LHCN-M2 (cell line): ENCODE measurements around the gene FILIP1L. TPM values are rescaled to one million over a fixed set of nuclear protein-coding genes. Genes with fewer than 3 reads are reported as not detected.
A peak's percentile ranks its signal among the peaks of the same experiment; 100 is the strongest.

Experiments used
- DNase-seq: peaks from one replicate; pipeline ENCODE4 v3.0.0-alpha.2; 2012; ENCODE audit warnings: low read depth
- total RNA-seq: library from RNA; depleted of rRNA; stranded (reverse); fragments of >200 nt; gene quantifications from 2 replicates; pipeline ENCODE4 v1.2.3, GENCODE V29; 2014

The FILIP1L gene
- total RNA-seq, 1 experiment from 2014 or later = 2.2 TPM

- no peak for DNase-seq
Measured at GRCh38 chr3:99872923-99873254, 241.4 kb downstream of the FILIP1L start.

DNA sequence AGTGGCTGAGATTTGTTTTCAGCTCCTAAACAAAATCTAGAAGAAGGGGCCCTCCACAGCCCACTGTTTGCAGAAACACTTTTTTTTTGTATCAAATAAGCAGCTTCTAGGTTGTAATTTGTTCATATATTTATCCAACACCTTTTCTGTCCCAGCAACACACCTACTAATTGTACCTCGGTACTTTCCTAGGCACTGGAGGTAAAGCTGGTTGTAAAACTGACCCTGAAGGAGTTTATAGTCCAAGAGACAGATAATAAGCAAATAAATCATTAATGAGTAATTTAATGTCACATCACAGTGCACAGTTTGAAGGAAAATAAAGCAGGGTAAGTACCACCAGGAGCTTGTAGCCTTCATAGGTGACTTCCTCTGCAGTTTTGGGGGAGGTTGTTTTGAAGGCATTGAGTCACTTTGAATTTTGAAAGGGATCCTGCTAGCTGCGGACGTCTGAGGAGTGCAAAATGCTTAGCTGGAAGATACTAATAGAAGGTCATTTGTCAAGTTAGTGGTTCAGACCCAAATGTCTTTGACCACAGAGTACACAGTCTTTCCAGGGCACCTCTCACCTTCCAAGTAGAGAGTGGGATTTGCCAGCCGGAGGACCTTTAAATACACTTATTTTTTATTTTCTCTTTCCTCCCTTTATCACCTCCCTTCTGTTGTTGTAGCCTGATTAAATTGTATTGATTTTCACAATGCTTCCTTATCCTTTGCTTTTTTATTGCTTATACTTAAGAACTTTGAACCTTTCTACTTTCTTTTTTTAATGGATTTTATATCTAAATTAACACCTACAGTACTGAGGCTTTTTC is 242.9 kb downstream of the FILIP1L start:
- no peak for DNase-seq

DNA sequence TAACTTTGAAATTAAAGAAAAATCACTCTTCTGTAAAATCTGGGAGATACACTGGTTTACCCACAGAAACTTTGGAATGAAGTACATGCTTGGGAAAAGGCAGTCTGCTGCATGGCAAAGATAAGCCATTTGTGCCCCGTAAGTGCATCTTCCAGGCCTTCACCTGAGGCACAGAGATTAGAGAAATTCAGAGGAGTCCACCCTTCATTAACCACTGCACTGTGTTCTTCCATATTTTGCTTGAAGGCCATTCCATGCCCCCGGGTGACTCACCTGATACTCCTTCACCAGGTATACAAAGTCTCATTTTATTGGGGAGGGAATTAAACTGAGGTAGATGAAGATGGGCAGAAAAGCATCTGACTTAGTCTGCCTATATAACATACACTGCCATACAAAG is 243.6 kb downstream of the FILIP1L start:
- no peak for DNase-seq

DNA sequence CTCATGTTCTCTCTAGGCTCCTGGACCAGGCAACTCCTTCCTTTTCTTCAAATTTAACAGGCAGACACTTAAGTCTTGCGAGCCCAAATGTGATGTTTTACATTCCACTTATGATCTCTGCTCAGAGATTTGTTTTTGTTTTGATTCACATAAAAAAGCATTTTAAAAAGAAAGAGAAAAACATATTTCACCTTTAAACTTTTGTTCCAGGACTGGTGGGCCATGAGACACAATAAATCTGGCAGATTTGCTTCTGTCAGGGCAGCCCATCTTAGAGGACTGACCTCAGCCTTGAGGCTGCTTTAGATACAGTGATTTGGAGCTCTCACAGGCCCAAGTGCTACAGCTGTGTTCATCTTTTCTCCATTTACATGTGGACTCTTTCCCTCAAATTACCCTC is 244.7 kb downstream of the FILIP1L start:
- DNase-seq = no peak

DNA sequence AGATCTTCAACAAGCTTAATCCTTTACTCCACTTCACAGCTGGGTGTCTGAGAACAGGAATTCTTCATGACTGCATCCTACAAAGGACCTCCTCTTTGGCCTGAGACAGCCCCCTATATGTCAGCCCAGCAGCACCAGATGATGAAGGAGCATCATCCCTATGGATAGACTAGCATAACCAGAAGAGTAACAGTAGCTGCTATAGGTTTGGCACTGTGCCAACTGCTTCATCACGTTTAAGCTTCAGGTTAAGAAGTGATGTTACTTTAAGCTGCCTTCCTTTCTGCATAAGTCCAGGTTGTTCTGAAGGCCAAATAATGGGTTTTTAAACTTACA is 246.0 kb downstream of the FILIP1L start:
- DNase-seq = no peak

DNA sequence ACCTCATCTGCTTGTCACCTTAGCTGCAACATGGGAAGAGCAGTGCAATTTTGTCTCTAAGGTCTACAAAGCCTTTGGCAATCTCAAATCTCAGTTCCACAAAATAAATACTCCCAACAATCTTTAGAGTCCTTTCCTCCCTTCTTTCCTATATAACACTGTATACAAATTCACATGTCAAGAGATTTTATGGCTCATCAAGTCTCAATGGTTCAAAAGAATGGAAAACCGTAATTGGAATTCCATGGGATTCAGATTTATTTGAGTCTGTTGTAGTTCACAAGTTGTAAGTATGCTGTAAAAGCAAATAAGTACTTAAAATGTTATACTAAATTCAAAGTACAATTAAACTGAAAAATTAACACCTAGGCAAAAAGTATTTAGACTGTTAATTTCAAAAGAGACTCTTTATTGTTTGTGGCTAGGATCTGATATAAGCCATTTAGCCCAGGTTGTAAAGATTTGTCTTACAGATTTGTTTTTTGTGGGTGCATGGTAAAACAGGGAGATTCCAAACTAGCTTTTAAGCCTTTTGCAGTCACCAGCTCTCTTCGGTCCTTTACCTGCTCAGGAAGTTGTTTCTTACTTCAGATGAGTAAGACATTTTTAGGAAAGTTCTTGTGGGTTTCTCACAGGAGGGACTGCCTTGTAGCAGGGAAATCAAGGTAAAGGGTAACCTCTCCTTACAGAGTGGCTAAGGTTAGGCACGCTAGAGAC is 246.5 kb downstream of the FILIP1L start:
- no peak for DNase-seq

GRCh38 chr3:99866261-99866761 is 248.0 kb downstream of the FILIP1L start:
- peak; percentile 89 for DNase-seq

- peak; percentile 48 for DNase-seq
Measured at GRCh38 chr3:99865321-99865720, 249.0 kb downstream of the FILIP1L start.

DNA sequence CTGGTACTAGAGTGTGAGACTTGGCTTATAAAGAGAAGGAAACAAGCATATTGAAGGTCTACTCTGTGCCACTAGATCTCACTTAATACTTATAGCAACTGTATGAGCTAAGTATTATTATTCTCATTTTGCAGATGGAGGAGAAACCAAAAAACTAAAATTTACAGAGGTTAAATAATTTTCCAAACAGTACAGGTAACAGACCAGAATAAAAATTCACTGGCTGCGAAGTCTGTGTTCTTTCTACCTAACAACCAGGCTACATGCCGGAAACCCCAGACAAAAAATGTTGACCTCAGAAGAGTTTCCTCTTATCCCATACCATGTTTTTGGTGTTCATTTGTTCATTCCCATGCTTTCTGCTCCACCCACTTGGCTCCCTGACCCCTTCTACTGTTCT is 250.0 kb downstream of the FILIP1L start:
- DNase-seq = no peak

DNA sequence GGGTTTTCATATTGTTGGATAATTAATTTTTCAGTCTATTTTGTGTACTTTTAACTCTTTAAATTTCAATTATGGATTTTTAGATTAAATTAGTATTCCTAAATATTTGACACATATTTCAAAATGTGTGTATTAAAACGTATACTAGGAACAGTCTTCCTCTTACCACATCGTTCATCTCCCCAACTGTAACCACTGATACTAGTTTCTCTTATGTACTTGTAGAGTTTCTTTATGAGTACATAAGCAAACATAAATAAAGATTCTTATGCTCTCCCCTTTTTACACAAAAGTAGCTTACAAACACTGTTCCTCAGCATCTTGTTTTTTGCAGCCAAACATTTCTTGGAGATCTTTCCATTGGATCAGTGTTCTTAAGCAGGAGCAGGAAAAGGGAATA is 250.7 kb downstream of the FILIP1L start:
- DNase-seq = no peak

GRCh38 chr3:99863002-99863401 is 251.3 kb downstream of the FILIP1L start:
- no peak for DNase-seq

GRCh38 chr3:99862208-99862607 is 252.1 kb downstream of the FILIP1L start:
- DNase-seq = peak; percentile 85

GRCh38 chr3:99861216-99861615 is 253.1 kb downstream of the FILIP1L start:
- no peak for DNase-seq

GRCh38 chr3:99859825-99860224 is 254.5 kb downstream of the FILIP1L start:
- peak; percentile 80 for DNase-seq

DNA sequence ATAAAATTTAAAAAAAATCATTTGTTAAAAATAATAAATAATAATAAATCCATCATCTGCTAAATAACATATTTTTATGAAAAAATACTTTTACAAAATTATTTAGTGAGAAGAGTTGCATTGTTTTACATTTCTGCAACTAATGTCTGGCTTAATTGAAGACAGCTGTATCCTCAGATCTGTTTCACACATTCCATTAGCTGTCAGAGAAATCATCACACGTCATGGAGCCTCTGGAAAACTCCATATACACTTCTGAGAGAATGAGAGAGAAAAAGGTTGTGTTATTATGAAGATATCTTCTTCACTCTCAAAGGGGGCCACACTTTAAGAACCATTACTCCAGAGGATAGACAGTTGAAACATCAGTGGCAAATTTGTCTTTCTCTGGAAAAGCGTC is 255.8 kb downstream of the FILIP1L start:
- DNase-seq = no peak

GRCh38 chr3:99857278-99857677 is 257.0 kb downstream of the FILIP1L start:
- DNase-seq = no peak

DNA sequence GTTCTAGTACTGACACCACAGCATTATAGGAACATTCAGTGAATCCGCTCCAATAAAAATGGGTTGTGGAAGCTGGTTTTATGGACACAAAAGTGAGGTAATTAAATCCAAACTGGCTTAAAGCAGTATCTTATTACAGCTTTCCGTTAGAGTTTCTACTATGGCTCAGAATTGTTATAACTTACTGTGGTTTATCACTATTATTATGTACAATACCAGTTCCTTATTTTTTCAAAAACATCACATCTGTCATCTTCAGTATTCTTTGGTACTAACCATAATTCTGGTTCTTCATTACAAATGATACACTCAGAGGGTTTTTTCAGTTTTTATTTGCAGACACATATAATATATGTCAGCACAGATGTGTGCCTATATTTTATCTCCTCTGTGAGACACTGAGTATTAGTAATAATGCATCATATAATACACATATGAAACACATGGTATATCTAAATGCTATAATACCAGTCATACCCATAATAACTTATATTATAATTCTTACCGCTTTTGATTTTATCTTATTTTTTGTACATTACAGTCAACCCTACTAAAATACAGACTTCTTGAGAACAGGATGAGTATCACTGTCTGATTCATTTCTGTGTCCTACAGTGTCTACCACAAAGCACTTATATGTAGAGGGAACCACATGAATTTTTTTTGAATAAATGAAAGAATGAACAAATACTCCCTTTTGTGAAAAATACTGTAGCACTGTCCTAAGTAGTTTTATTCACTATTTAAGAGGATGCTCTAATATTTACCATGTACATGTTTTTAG is 257.7 kb downstream of the FILIP1L start:
- no peak for DNase-seq

GRCh38 chr3:99855900-99856299 is 258.4 kb downstream of the FILIP1L start:
- no peak for DNase-seq

DNA sequence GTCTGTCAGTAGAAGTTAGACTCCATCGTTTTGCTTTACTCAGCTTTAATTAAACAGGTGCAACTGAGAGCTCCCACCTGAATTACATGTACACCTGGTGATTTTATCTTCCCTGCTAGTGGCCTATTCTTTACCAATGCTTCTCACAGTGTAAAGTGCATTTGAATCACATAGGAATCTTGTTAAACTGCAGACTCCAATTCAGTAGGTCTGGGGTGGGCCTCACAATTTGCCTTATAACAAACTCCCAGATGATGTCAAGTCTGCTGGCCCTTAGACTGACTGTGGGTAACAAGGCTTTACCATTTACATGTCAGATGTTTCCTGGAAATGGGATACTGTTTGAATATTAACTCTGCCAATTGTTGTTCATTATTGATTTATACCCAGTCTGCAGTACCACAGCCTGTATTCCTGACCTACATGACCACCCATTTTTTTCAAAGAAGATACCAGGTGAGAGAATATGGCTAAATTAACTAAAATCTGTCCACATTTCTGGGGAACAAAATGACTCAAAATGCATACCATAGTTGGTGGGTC is 259.5 kb downstream of the FILIP1L start:
- DNase-seq = no peak

DNA sequence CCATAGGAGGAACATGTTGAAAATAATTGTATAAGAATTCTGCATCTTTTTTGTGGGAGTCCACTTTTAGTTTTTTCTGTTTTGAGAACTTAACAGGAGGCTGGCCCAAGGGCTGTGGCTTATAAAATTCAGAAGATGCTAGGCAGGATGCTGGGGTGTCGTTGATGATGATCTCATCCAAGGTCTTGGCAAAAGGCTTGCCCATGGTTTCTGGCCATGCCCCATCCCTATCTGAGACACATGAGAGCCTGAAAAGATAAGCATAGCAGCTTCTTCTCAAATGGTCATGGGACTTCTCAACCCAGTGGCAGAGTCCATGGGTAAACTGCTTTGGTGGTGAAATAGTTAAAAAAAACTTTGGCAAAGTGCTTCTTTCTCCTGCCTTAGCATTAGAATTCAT is 261.4 kb downstream of the FILIP1L start:
- DNase-seq = no peak

- no peak for DNase-seq
Measured at GRCh38 chr3:99851955-99852354, 262.3 kb downstream of the FILIP1L start.

DNA sequence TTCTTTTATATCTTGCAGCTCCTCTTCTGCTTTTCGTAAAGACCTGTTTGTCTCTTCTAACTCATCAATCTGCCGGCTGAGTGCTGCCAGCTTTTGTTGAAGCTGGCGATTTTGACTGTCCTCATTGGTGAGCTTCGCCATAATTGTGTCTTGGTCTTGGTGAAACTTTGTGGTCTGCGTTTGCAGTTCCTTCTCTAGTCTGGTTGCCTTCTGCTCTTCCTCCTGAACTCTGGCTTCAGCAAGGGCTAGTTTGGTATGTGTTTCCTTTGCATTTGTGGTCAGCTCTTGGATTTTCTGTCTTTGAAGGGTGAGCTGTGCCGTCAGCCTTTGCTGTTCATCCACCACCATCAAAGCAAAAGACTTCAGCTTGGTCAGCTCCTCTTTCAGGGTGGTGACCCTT is 263.7 kb downstream of the FILIP1L start:
- no peak for DNase-seq
